GM10266 (cell line): ENCODE measurements around the gene SYNJ2.

Source experiments
- DNase-seq: peaks from one replicate; pipeline ENCODE4 v3.0.0; 2012; ENCODE audit errors: extremely low spot score
- CTCF ChIP-seq: IDR thresholded peaks from 2 replicates; pipeline ENCODE4 v1.5.1; 2012; ENCODE audit warnings: mild to moderate bottlenecking, low read depth; ENCODE audit not compliant: control insufficient read depth, insufficient read depth; ENCODE audit errors: missing control alignments

The SYNJ2 gene

GRCh38 chr6:158028421-158028820, 46.8 kb downstream of the SYNJ2 start:
- no peak for TF ChIP-seq CTCF
- no peak for DNase-seq

- no peak for DNase-seq
- TF ChIP-seq CTCF, result no peak
Measured at GRCh38 chr6:158028876-158029275, 47.2 kb downstream of the SYNJ2 start.

- TF ChIP-seq CTCF, result no peak
- no peak for DNase-seq
Measured at GRCh38 chr6:158029668-158030230, 48.1 kb downstream of the SYNJ2 start.

- DNase-seq, result no peak
- no peak for TF ChIP-seq CTCF
Measured at GRCh38 chr6:158030380-158031300, 49.0 kb downstream of the SYNJ2 start.

GRCh38 chr6:158031381-158032353, 50.0 kb downstream of the SYNJ2 start:
- TF ChIP-seq CTCF, result no peak
- DNase-seq, result peak; percentile 29

GRCh38 chr6:158032354-158032733, 50.7 kb downstream of the SYNJ2 start:
- DNase-seq, result no peak
- TF ChIP-seq CTCF, result no peak
